ENCODE measurements around the gene CMTM1.
"Not testable (repeated sequence)": the region's sequence is repeated elsewhere in the genome, so short reads cannot be mapped to it uniquely, and the experiment has no call there.

Gene CMTM1

GRCh38 chr16:66592241-66592640 lies 26.0 kb downstream of the CMTM1 start:
- no peak for DNase-seq (ENCODE audit: low read depth in 2 of 2)

GRCh38 chr16:66592814-66593213 lies 26.6 kb downstream of the CMTM1 start:
- DNase-seq (ENCODE audit: low read depth in 2 of 2), result no peak

GRCh38 chr16:66594739-66595138 lies 28.5 kb downstream of the CMTM1 start:
- no peak for DNase-seq (ENCODE audit: low read depth in 2 of 2)

GRCh38 chr16:66596559-66596958 lies 30.3 kb downstream of the CMTM1 start:
- not testable (repeated sequence) for DNase-seq (ENCODE audit: low read depth in 2 of 2)

GRCh38 chr16:66596986-66597848 lies 31.0 kb downstream of the CMTM1 start:
- DNase-seq (ENCODE audit: low read depth in 2 of 2), result no peak

- no peak for DNase-seq (ENCODE audit: low read depth in 2 of 2)
Measured at GRCh38 chr16:66598111-66598510, 31.9 kb downstream of the CMTM1 start.

- no peak for DNase-seq (ENCODE audit: low read depth in 2 of 2)
Measured at GRCh38 chr16:66599726-66600125, 33.5 kb downstream of the CMTM1 start.

- DNase-seq (ENCODE audit: low read depth in 2 of 2), result no peak
Measured at GRCh38 chr16:66600477-66600876, 34.2 kb downstream of the CMTM1 start.

- DNase-seq (ENCODE audit: low read depth in 2 of 2), result no peak
Measured at GRCh38 chr16:66601471-66601870, 35.2 kb downstream of the CMTM1 start.

- DNase-seq (ENCODE audit: low read depth in 2 of 2), result peak; percentile 31 to 48
Measured at GRCh38 chr16:66603537-66604375, 37.5 kb downstream of the CMTM1 start.

GRCh38 chr16:66604376-66605176 lies 38.3 kb downstream of the CMTM1 start, which contains the start of gene CMTM3:
Gene CMTM3, plus strand, starts transcription at chr16:66604704. Its CDS starts 102 bp downstream, at chr16:66604806.
- peak; percentile 34 to 59 for DNase-seq (ENCODE audit: low read depth in 2 of 2)

- DNase-seq (ENCODE audit: low read depth in 2 of 2), result peak in 1 of 2 donors; percentile 15
Measured at GRCh38 chr16:66605177-66605978, 39.1 kb downstream of the CMTM1 start.

- no peak for DNase-seq (ENCODE audit: low read depth in 2 of 2)
Measured at GRCh38 chr16:66605979-66606751, 39.9 kb downstream of the CMTM1 start.

GRCh38 chr16:66608241-66609138 lies 42.3 kb downstream of the CMTM1 start:
- peak; percentile 59 to 66 for DNase-seq (ENCODE audit: low read depth in 2 of 2)

GRCh38 chr16:66609139-66609510 lies 42.9 kb downstream of the CMTM1 start:
- DNase-seq (ENCODE audit: low read depth in 2 of 2), result no peak

- no peak for DNase-seq (ENCODE audit: low read depth in 2 of 2)
Measured at GRCh38 chr16:66610111-66610820, 44.0 kb downstream of the CMTM1 start.

GRCh38 chr16:66611911-66612310 lies 45.7 kb downstream of the CMTM1 start:
- not testable (repeated sequence) for DNase-seq (ENCODE audit: low read depth in 2 of 2)

GRCh38 chr16:66612422-66612821 lies 46.2 kb downstream of the CMTM1 start:
- no peak for DNase-seq (ENCODE audit: low read depth in 2 of 2)

Data from stimulated activated CD8-positive, alpha-beta memory T cell treated with anti-CD3 and anti-CD28 coated beads, Interleukin-15, amount 100 ng/mL, for 4 hours (primary cell).